ENCODE data around the gene SHC2. TPM values are rescaled to one million over a fixed set of nuclear protein-coding genes. Genes with fewer than 3 reads are reported as not detected.

The SHC2 gene
- total RNA-seq, 1 experiment from 2014 or later, result 12.7 TPM

GRCh38 chr19:475360-475759 lies 14.5 kb upstream of the SHC2 start:
- in situ Hi-C loops (cut with HindIII; ENCODE audit: low sequenced_read_pairs), result no loop called here
- no peak for DNase-seq (ENCODE audit: low spot score)

GRCh38 chr19:474126-475078 lies 13.6 kb upstream of the SHC2 start:
- no peak for DNase-seq (ENCODE audit: low spot score)
- in situ Hi-C loops (cut with HindIII; ENCODE audit: low sequenced_read_pairs), result no loop called here

GRCh38 chr19:472005-472858 lies 11.4 kb upstream of the SHC2 start:
- no peak for DNase-seq (ENCODE audit: low spot score)
- in situ Hi-C loops (cut with HindIII; ENCODE audit: low sequenced_read_pairs), result no loop called here

GRCh38 chr19:470701-471100 lies 9.9 kb upstream of the SHC2 start:
- in situ Hi-C loops (cut with HindIII; ENCODE audit: low sequenced_read_pairs), result no loop called here
- DNase-seq (ENCODE audit: low spot score), result no peak

- in situ Hi-C loops (cut with HindIII; ENCODE audit: low sequenced_read_pairs), result no loop called here
Measured at GRCh38 chr19:469833-470232, 9.0 kb upstream of the SHC2 start.

GRCh38 chr19:468587-469256 lies 7.9 kb upstream of the SHC2 start:
- DNase-seq (ENCODE audit: low spot score), result no peak
- in situ Hi-C loops (cut with HindIII; ENCODE audit: low sequenced_read_pairs), result no loop called here

More at GRCh38 chr19:469833-470232, 9.0 kb upstream of the SHC2 start:
- DNase-seq (ENCODE audit: low spot score), result no peak

GRCh38 chr19:467554-467953 lies 6.7 kb upstream of the SHC2 start:
- in situ Hi-C loops (cut with HindIII; ENCODE audit: low sequenced_read_pairs), result no loop called here
- DNase-seq (ENCODE audit: low spot score), result no peak

- in situ Hi-C loops (cut with HindIII; ENCODE audit: low sequenced_read_pairs), result no loop called here
- no peak for DNase-seq (ENCODE audit: low spot score)
Measured at GRCh38 chr19:465056-465816, 4.4 kb upstream of the SHC2 start.

GRCh38 chr19:464208-464545 lies 3.3 kb upstream of the SHC2 start:
- in situ Hi-C loops (cut with HindIII; ENCODE audit: low sequenced_read_pairs), result no loop called here
- DNase-seq (ENCODE audit: low spot score), result no peak

GRCh38 chr19:463483-464207 lies 2.8 kb upstream of the SHC2 start:
- no peak for DNase-seq (ENCODE audit: low spot score)
- in situ Hi-C loops (cut with HindIII; ENCODE audit: low sequenced_read_pairs), result no loop called here

GRCh38 chr19:461721-462551 lies 1.1 kb upstream of the SHC2 start:
- DNase-seq (ENCODE audit: low spot score), result no peak
- in situ Hi-C loops (cut with HindIII; ENCODE audit: low sequenced_read_pairs), result no loop called here

- in situ Hi-C loops (cut with HindIII; ENCODE audit: low sequenced_read_pairs), result no loop called here
- peak; percentile 32 for DNase-seq (ENCODE audit: low spot score)
Measured at GRCh38 chr19:459724-460511, 915 bp downstream of the SHC2 start.

- in situ Hi-C loops (cut with HindIII; ENCODE audit: low sequenced_read_pairs), result no loop called here
- DNase-seq (ENCODE audit: low spot score), result no peak
Measured at GRCh38 chr19:458091-459042, 2.5 kb downstream of the SHC2 start.

GRCh38 chr19:457636-458035 lies 3.2 kb downstream of the SHC2 start:
- in situ Hi-C loops (cut with HindIII; ENCODE audit: low sequenced_read_pairs), result no loop called here

GRCh38 chr19:456547-457110 lies 4.2 kb downstream of the SHC2 start:
- in situ Hi-C loops (cut with HindIII; ENCODE audit: low sequenced_read_pairs), result no loop called here
- no peak for DNase-seq (ENCODE audit: low spot score)

More at GRCh38 chr19:457636-458035, 3.2 kb downstream of the SHC2 start:
- DNase-seq (ENCODE audit: low spot score), result no peak
